ENCODE measurements around the gene SOX6.

DNA sequence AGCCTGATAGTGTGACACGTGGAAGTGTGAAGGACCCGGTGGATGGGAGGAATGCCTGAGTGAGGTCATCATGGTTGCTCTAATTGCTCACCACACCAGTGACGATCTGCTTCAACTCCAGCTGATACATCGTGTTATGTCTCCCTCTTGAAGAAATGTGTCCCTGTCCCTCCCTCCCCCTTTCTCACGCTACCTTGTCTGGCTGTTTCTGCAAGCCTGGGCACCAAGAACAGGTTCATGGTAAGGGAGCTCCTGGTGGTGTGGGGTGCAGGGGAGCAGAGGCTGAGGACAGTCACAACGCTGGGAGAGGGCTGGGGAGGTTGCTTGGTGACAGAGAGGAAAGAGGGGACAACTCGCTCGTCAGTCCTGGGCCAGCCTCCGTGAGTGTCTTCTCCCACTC lies 413.4 kb downstream of the SOX6 start:
- TF ChIP-seq POLR2A (IDR thresholded peaks at IDR 0.05) (no peak), EP300 (IDR thresholded peaks at IDR 0.05) (no peak)
- TF ChIP-seq, protein P1, sequence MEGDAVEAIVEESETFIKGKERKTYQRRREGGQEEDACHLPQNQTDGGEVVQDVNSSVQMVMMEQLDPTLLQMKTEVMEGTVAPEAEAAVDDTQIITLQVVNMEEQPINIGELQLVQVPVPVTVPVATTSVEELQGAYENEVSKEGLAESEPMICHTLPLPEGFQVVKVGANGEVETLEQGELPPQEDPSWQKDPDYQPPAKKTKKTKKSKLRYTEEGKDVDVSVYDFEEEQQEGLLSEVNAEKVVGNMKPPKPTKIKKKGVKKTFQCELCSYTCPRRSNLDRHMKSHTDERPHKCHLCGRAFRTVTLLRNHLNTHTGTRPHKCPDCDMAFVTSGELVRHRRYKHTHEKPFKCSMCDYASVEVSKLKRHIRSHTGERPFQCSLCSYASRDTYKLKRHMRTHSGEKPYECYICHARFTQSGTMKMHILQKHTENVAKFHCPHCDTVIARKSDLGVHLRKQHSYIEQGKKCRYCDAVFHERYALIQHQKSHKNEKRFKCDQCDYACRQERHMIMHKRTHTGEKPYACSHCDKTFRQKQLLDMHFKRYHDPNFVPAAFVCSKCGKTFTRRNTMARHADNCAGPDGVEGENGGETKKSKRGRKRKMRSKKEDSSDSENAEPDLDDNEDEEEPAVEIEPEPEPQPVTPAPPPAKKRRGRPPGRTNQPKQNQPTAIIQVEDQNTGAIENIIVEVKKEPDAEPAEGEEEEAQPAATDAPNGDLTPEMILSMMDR (IDR thresholded peaks at IDR 0.05): no peak
